Measurements from ENCODE around the gene GINS1.
"Not testable (repeated sequence)": the region's sequence is repeated elsewhere in the genome, so short reads cannot be mapped to it uniquely, and the experiment has no call there.

GINS1 gene

DNA sequence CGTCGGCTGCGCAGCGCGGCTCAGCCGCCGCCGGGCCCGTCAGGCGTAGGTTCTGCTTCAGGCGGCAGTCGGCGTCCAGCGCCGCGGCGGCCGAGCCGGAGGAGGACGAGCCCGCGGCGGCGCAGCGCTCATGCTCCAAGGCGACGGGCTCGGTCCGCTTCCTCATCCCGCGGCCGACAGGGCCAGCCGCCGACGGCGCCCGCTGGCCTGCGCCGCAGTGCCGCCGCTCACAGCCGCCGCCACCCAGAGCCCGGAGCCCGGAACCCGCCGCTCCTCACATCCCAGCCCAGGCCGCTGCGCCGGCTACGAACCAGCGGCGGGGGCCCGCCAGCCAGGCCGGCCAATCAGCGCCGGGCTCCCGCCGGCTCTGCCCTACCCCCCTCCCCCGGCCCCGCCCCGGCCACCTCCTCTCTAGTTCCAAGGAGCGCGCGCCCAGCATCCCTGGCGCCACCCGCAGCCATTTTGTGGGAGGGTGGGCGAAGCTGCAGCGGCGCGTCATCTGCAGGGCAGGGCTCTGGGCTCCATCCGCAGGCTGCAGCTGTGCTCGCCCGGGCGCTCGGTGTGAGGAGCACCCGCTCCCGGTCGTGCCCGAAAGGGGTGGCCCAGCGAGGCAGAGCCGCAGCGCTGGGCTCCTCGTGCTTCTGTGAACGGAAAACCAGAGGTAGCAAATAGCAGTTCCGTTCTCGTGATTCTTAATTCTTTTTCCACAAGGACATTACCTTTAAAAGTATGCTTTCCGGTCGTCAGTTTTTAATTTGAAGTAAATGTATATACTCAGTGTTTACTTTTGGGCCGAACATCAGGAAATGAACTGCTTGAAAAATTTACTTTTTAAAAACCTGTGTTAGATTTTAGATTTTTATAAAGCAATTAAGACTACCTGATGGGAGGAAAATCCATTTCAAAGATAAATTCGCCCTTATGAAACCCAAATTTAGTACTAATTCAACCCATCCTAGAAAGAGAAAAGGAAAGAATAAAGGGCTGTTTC, 16.6 kb upstream of the GINS1 start, which contains the start of gene ABHD12:
TSS of gene ABHD12 (minus strand) at position 298 of the 991 bp plus-strand sequence. CDS start at position 166, 132 bp downstream.
- H3K9ac ChIP-seq (ENCODE audit: insufficient read length, low read depth) = peak within 1 kb of the TSS; percentile 90
- TF ChIP-seq ZNF274 (IDR thresholded peaks at IDR 0.05; ENCODE audit: low read depth, low read length) (no peak), SUZ12 (IDR thresholded peaks at IDR 0.05; ENCODE audit: extremely low read depth, insufficient read depth, insufficient read length) (no peak), YY1 (IDR thresholded peaks at IDR 0.05; ENCODE audit: insufficient read depth, insufficient read length) (peak; percentile 67)
- peak within 1 kb of the TSS; percentile 77 for H3K4me3 ChIP-seq (ENCODE audit: insufficient read length, low read depth)
- peak; percentile 88 for DNase-seq (ENCODE audit: low read depth, low spot score)
- H3K9me3 ChIP-seq (ENCODE audit: insufficient read depth, low read length) = no peaks in the 10 kb centered on the region
- peaks cover 5% of the 10 kb centered on the region for H3K36me3 ChIP-seq (ENCODE audit: insufficient read depth, insufficient read length, low read length)
- H3K27me3 ChIP-seq (ENCODE audit: insufficient read depth, insufficient read length) = peaks cover 5% of the 10 kb centered on the region
- no peaks in the 10 kb centered on the region for H3K4me1 ChIP-seq (ENCODE audit: insufficient read depth, insufficient read length)

DNA sequence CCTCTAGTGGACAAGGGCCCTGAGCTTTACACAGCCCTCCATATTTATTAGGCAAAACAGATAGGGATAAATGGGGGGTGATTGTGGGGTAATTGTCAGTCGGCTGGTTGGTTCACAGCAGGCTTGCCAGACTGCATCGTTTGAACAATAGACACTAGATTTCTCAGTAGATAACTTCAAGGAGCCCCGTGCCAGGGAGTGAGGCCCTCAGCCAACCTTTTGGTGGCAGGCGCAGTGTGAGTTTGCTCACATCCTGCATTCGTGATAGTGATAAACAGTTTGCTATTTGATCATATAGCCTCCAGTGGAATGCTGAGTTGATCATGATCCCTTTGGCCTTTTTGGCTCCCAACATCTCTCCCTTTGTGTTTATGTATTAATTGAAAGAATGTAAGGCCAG, 13.2 kb upstream of the GINS1 start:
- TF ChIP-seq SUZ12 (IDR thresholded peaks at IDR 0.05; ENCODE audit: extremely low read depth, insufficient read depth, insufficient read length) (no peak), ZNF274 (IDR thresholded peaks at IDR 0.05; ENCODE audit: low read depth, low read length) (no peak), YY1 (IDR thresholded peaks at IDR 0.05; ENCODE audit: insufficient read depth, insufficient read length) (no peak)
- no peak overlapping the region for H3K9ac ChIP-seq (ENCODE audit: insufficient read length, low read depth)

GRCh38 chr20:25394996-25395395, 12.5 kb upstream of the GINS1 start:
- H3K36me3 ChIP-seq (ENCODE audit: insufficient read depth, insufficient read length, low read length) = no peaks in the 10 kb centered on the region
- no peak overlapping the region for H3K9ac ChIP-seq (ENCODE audit: insufficient read length, low read depth)
- DNase-seq (ENCODE audit: low read depth, low spot score) = no peak
- no peaks in the 10 kb centered on the region for H3K9me3 ChIP-seq (ENCODE audit: insufficient read depth, low read length)
- no peaks in the 10 kb centered on the region for H3K4me1 ChIP-seq (ENCODE audit: insufficient read depth, insufficient read length)
- TF ChIP-seq ZNF274 (IDR thresholded peaks at IDR 0.05; ENCODE audit: low read depth, low read length) (no peak), YY1 (IDR thresholded peaks at IDR 0.05; ENCODE audit: insufficient read depth, insufficient read length) (no peak), SUZ12 (IDR thresholded peaks at IDR 0.05; ENCODE audit: extremely low read depth, insufficient read depth, insufficient read length) (no peak)
- H3K27me3 ChIP-seq (ENCODE audit: insufficient read depth, insufficient read length) = no peaks in the 10 kb centered on the region
- H3K4me3 ChIP-seq (ENCODE audit: insufficient read length, low read depth) = no peak overlapping the region

More for the DNA sequence above, 13.2 kb upstream of the GINS1 start:
- Histone ChIP-seq H3K4me3 (ENCODE audit: insufficient read length, low read depth) (no peak overlapping the region), H3K9me3 (ENCODE audit: insufficient read depth, low read length) (no peaks in the 10 kb centered on the region), H3K36me3 (ENCODE audit: insufficient read depth, insufficient read length, low read length) (no peaks in the 10 kb centered on the region), H3K27me3 (ENCODE audit: insufficient read depth, insufficient read length) (peaks cover 4% of the 10 kb centered on the region), H3K4me1 (ENCODE audit: insufficient read depth, insufficient read length) (no peaks in the 10 kb centered on the region)
- DNase-seq (ENCODE audit: low read depth, low spot score) = no peak

DNA sequence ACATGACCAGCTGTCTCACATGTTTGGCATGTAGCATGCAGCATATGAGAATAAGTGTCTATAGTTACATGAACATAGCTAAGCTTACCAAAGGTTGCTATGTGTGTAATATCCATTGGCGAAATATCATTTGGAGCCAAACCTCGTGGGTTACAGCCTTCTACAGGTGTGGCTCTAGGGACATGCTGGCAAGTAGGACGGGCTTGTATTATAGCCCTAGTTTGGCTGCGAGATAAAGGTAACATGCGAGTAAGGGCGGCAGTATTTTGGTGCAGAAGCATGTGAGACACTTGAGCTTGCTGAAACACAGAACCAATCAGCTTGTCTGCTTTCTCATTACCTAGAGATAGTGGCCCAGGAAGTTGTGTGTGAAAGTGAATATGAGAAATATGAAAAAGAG, 10.4 kb upstream of the GINS1 start:
- DNase-seq (ENCODE audit: low read depth, low spot score) = no peak
- Histone ChIP-seq H3K9me3 (ENCODE audit: insufficient read depth, low read length) (peaks cover 10% of the 10 kb centered on the region; the same call in 1 of the 2 replicates), H3K9ac (ENCODE audit: insufficient read length, low read depth) (no peak overlapping the region), H3K4me3 (ENCODE audit: insufficient read length, low read depth) (no peak overlapping the region), H3K27me3 (ENCODE audit: insufficient read depth, insufficient read length) (no peaks in the 10 kb centered on the region), H3K36me3 (ENCODE audit: insufficient read depth, insufficient read length, low read length) (no peaks in the 10 kb centered on the region), H3K4me1 (ENCODE audit: insufficient read depth, insufficient read length) (no peaks in the 10 kb centered on the region)
- TF ChIP-seq ZNF274 (IDR thresholded peaks at IDR 0.05; ENCODE audit: low read depth, low read length) = no peak
- no peak for TF ChIP-seq YY1 (IDR thresholded peaks at IDR 0.05; ENCODE audit: insufficient read depth, insufficient read length)
- no peak for TF ChIP-seq SUZ12 (IDR thresholded peaks at IDR 0.05; ENCODE audit: extremely low read depth, insufficient read depth, insufficient read length)

DNA sequence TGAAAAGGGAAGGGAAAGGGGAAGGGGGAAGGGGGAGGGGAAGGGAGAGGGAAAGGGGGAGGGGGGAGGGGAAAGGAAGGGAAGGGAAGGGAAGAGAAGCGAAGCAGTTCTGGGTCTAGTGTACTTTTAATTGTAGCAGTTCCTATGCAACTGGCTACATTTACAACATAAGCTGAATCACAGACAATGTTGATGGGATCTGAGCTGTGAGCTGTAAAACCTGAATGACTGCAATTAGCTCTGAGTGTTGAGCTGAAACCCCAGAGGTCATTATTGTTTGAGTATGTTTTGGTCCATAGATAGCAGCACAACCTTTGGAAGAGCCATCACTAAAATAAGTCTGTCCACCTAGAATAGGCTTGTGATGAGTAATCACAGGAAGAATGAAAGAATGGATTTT, 9.7 kb upstream of the GINS1 start:
- Histone ChIP-seq H3K27me3 (ENCODE audit: insufficient read depth, insufficient read length) (no peaks in the 10 kb centered on the region), H3K4me3 (ENCODE audit: insufficient read length, low read depth) (no peak overlapping the region), H3K4me1 (ENCODE audit: insufficient read depth, insufficient read length) (no peaks in the 10 kb centered on the region), H3K9ac (ENCODE audit: insufficient read length, low read depth) (no peak overlapping the region), H3K36me3 (ENCODE audit: insufficient read depth, insufficient read length, low read length) (no peaks in the 10 kb centered on the region), H3K9me3 (ENCODE audit: insufficient read depth, low read length) (peaks cover 17% of the 10 kb centered on the region; the same call in 1 of the 2 replicates)
- DNase-seq (ENCODE audit: low read depth, low spot score) = no peak
- TF ChIP-seq SUZ12 (IDR thresholded peaks at IDR 0.05; ENCODE audit: extremely low read depth, insufficient read depth, insufficient read length) = no peak

- Histone ChIP-seq H3K36me3 (ENCODE audit: insufficient read depth, insufficient read length, low read length) (no peaks in the 10 kb centered on the region), H3K9me3 (ENCODE audit: insufficient read depth, low read length) (peaks cover 24% of the 10 kb centered on the region; the same call in 1 of the 2 replicates), H3K4me3 (ENCODE audit: insufficient read length, low read depth) (no peak overlapping the region), H3K27me3 (ENCODE audit: insufficient read depth, insufficient read length) (no peaks in the 10 kb centered on the region), H3K9ac (ENCODE audit: insufficient read length, low read depth) (no peak overlapping the region), H3K4me1 (ENCODE audit: insufficient read depth, insufficient read length) (no peaks in the 10 kb centered on the region)
- TF ChIP-seq YY1 (IDR thresholded peaks at IDR 0.05; ENCODE audit: insufficient read depth, insufficient read length) = no peak
- TF ChIP-seq ZNF274 (IDR thresholded peaks at IDR 0.05; ENCODE audit: low read depth, low read length) = no peak
- TF ChIP-seq SUZ12 (IDR thresholded peaks at IDR 0.05; ENCODE audit: extremely low read depth, insufficient read depth, insufficient read length) = no peak
- no peak for DNase-seq (ENCODE audit: low read depth, low spot score)
Observed at GRCh38 chr20:25398376-25399036, 9.0 kb upstream of the GINS1 start.

DNA sequence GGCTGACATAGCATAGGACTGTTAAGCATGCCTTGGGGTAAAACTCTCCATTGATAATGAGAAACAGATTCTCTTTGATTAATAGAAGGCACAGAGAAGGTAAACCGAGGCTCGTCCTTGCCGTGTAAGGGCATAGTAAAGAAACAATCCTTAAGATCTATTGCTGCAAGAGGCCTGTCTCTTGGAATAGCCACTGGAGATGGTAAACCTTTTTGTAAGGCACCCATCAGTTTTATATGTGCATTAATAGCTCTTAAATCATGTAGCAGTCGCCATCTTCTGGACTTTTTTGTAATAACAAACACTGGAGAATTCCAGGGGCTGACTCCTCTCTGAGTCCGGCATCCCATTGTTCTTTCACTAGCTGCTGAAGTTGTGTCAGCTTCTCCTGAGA, 8.4 kb upstream of the GINS1 start:
- Histone ChIP-seq H3K36me3 (ENCODE audit: insufficient read depth, insufficient read length, low read length) (no peaks in the 10 kb centered on the region), H3K4me3 (ENCODE audit: insufficient read length, low read depth) (no peak overlapping the region), H3K9me3 (ENCODE audit: insufficient read depth, low read length) (peaks cover 29% of the 10 kb centered on the region; the same call in 1 of the 2 replicates), H3K9ac (ENCODE audit: insufficient read length, low read depth) (no peak overlapping the region), H3K27me3 (ENCODE audit: insufficient read depth, insufficient read length) (no peaks in the 10 kb centered on the region), H3K4me1 (ENCODE audit: insufficient read depth, insufficient read length) (no peaks in the 10 kb centered on the region)
- no peak for TF ChIP-seq YY1 (IDR thresholded peaks at IDR 0.05; ENCODE audit: insufficient read depth, insufficient read length)
- TF ChIP-seq SUZ12 (IDR thresholded peaks at IDR 0.05; ENCODE audit: extremely low read depth, insufficient read depth, insufficient read length) = no peak
- TF ChIP-seq ZNF274 (IDR thresholded peaks at IDR 0.05; ENCODE audit: low read depth, low read length) = no peak
- peak; percentile 42 for DNase-seq (ENCODE audit: low read depth, low spot score)

- peaks cover 33% of the 10 kb centered on the region; the same call in 1 of the 2 replicates for H3K9me3 ChIP-seq (ENCODE audit: insufficient read depth, low read length)
Observed at GRCh38 chr20:25400291-25400732, 7.2 kb upstream of the GINS1 start.

More at GRCh38 chr20:25400291-25400732, 7.2 kb upstream of the GINS1 start:
- DNase-seq (ENCODE audit: low read depth, low spot score); H3K4me1 ChIP-seq (ENCODE audit: insufficient read depth, insufficient read length); H3K27me3 ChIP-seq (ENCODE audit: insufficient read depth, insufficient read length); H3K4me3 ChIP-seq (ENCODE audit: insufficient read length, low read depth); H3K9ac ChIP-seq (ENCODE audit: insufficient read length, low read depth); H3K36me3 ChIP-seq (ENCODE audit: insufficient read depth, insufficient read length, low read length): not testable (repeated sequence)
